HG03095 (cell line): ENCODE data around the gene LIPE.

Experiments
- ATAC-seq: cut with Tn5 transposase; IDR thresholded peaks from one replicate; pipeline ENCODE4 v1.9.1; 2021; ENCODE audit warnings: moderate library complexity; ENCODE audit not compliant: unreplicated experiment

The LIPE gene

GRCh38 chr19:42388851-42389489, 38.2 kb downstream of the LIPE start:
- no peak for ATAC-seq

DNA sequence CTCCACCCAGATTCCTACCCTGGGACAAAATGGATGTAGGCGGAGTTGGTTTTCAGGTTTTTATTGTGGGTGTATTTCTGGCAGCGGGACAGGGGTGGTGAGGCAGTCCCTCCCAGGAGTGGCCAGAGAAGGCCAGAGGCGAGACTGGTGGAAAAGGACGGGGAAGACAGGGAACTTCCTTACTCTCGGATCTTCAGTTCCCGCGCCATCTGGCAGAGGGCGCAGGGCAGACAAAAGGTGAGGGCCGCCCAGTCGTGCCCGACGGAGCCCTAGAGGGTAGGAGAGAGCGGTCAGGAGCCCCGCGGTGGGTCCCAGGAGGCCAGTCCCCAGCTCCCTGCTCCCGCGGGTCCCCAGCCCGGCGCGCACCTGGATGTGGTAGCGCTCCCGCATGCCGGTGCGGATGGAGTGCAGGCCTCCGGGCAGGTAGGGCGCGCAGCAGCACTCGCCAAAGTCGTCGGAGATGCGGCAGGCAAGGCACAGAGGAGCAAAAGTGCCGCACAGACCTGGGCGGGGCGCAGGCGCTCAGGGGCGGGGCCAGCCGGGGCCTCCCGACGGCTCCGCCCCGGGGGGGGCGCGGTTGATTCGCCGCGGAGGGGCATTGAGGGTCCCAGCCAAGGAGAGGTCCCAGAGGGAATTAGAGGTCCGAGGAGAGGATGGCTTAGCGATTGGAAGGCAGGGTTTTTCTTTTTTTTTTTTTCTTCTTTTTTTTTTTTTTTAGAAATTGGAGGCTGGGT, 40.0 kb downstream of the LIPE start:
- no peak for ATAC-seq

DNA sequence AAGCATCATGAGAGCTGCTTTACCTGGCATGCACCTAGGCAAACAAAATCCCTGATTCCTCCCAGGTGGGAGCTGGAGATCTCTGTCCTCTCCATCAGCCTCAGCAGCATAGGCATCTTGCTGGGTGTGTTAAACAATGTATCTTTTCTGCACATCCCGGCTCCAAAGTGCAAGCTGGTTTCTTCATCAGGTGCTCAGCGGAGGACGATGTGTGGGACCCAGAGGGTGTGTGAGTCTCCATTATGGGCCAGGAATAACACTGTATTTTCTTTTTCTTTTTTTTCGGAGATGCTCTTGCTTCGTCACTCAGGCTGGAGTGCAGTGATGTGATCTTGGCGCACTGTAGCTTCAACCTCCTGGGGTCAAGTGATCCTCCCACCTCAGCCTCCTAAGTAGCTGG, 47.0 kb downstream of the LIPE start:
- ATAC-seq = no peak

DNA sequence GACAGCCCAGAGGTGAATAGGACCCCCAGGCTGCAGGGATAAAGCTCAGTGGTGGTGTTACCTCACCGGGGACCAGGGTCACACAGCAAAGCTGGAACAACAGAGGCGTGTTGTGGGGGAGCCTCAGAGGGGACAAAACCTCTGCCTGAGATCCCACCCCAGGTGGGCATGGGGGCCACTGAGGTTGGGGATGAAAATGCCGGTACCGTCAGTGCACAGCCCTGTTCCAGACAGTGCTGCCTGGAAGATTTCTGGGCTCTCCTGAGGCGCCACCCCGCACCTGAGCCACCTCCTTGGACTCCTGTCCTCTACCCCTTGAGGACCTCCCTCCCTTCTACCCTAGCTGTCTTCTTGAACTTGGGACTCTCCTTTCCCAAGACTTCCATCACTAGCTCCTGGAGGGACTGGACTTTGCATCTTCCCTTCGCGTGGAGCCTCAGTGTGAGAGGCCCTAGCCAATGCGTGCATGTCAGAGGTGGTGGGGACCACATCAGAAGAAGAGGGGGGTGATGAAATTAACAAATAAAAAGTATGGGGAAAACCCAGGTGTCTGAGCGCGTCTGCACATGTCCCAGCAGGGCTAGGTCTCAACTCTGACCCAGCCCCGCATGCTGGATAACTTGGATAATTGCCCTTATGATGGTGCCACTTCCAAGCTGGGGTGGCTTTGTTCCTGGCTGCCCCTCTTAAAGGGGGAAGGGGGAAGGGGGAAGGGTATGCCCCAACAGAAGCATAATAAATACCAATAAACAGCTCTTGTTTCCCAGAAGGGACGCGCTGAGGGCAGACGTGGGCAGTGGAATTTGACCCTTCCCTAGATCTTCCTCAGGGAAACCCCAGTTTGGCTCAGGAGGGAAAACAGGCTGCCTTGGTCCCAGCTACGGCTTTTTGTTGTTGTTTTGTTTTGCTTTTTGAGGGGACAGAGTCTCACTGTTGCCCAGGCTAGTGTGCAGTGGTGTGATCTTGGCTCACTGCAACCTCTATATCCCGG, 48.7 kb downstream of the LIPE start:
- no peak for ATAC-seq

- ATAC-seq = no peak
Observed at GRCh38 chr19:42376177-42376555, 51.0 kb downstream of the LIPE start.

- no peak for ATAC-seq
Observed at GRCh38 chr19:42375415-42376176, 51.6 kb downstream of the LIPE start.

GRCh38 chr19:42374826-42375376, 52.3 kb downstream of the LIPE start:
- no peak for ATAC-seq

- no peak for ATAC-seq
Observed at GRCh38 chr19:42370626-42371175, 56.5 kb downstream of the LIPE start.

DNA sequence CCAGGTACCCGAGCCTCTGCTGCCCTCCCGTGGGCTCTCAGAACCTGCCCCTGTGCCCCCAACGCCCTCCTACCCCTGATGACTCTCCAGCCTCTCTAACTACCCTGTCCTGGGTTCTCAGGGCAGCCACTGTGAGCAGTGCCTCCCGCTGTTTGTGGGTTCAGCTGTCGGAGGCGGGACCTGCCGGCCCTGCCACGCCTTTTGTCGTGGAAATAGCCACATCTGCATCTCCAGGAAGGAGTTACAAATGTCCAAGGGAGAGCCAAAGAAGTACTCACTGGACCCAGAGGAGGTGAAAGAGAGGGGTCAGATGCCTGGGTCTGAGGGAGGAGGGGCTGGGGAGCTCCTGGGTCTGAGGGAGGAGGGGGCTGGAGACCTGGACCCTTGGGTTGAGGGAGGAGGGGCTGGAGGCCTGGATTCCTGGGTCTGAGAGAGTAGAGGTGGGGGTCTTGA, 57.1 kb downstream of the LIPE start:
- no peak for ATAC-seq

DNA sequence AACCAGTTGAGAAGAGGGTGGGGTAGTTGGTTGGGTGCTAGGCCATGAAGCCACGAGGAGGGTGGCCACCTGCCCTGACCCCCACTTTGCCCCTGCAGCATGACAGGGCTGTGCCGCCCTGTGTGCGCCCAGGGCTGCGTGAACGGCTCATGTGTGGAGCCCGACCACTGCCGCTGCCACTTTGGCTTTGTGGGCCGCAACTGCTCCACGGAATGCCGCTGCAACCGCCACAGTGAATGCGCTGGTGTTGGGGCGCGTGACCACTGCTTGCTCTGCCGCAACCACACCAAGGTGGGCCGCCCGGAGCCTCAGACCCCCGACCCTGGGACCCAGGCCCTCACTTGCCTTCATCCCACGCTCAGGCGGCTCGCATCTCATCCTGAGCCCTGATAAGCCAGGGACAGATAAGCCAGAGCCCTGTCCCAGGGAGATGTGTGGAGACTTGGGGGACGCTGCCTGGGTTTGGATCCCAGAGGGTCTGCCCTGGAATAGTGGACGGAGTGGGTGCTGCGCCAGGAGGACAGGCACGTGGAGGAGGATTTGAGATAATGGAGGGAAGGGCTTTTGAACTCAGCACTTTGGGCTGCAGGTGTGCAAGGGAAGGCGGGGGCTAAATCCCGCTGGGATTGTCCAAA, 57.6 kb downstream of the LIPE start:
- ATAC-seq = no peak

DNA sequence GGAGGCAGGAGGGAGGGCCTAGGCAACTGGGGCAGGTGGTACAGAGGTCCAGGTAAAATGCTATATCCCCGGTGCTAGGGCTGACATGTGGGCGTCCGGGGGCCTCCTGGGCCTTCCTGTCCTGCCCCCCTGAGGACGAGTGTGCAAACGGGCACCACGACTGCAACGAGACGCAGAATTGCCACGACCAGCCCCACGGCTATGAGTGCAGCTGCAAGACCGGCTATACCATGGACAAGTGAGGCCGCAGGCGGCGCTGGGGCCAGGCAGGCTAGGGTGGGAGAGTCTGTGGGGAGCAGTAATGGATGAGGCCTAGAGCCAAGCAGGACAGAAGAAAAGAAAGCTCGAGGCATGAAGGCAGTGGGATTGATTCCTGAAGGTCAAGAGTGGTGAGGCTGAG, 58.4 kb downstream of the LIPE start:
- no peak for ATAC-seq

DNA sequence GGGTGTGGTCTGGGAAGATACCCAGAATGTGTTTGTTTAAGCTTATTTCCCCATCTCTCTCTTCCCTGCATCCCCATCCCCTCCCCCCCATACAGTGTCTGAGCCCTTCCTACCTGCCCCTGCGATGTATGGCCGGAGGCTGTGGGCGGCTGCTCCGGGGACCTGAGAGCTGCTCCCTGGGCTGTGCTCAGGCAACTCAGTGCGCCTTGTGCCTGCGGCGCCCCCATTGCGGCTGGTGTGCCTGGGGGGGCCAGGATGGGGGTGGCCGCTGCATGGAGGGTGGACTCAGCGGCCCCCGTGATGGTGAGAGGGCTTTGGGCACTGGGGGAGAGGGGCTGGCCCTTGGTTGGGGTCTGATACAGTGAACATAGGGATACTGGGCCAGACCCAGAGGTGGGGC, 58.8 kb downstream of the LIPE start:
- ATAC-seq = no peak

DNA sequence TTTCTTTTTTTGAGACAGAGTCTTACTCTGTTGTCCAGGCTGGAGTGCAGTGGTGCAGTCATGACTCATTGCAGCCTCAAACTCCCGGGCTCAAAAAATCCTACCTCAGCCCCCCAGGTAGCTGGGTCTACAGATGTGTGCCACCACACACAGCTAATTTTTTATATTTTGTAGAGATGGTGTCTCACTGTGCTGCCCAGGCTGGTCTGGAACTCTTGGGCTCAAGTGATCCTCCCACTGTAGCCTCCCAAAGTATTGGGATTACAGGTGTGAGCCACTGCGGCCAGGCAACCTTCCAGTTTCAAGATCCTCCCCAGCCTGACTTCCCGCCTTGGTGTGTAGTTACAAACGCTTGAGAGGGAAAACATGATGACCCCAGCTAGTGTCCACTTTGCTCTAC, 59.3 kb downstream of the LIPE start:
- no peak for ATAC-seq

GRCh38 chr19:42366673-42367072, 60.5 kb downstream of the LIPE start:
- no peak for ATAC-seq

GRCh38 chr19:42363614-42364346, 63.4 kb downstream of the LIPE start:
- ATAC-seq = no peak

GRCh38 chr19:42362891-42363440, 64.2 kb downstream of the LIPE start:
- ATAC-seq = no peak

DNA sequence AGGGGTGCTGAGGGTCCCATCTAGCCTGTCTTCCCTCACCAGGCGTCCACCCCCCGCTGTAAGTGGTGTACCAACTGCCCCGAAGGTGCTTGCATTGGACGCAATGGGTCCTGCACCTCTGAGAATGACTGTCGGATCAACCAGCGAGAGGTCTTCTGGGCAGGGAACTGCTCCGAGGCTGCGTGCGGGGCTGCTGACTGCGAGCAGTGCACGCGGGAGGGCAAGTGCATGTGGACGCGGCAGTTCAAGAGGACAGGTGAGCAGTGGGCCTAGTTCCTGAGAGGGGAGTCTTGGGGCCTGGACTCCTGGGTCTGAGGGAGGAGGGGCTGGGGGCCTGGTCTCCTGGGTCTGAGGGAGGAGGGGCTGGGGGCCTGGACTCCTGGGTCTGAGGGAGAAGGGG, 64.8 kb downstream of the LIPE start:
- no peak for ATAC-seq

DNA sequence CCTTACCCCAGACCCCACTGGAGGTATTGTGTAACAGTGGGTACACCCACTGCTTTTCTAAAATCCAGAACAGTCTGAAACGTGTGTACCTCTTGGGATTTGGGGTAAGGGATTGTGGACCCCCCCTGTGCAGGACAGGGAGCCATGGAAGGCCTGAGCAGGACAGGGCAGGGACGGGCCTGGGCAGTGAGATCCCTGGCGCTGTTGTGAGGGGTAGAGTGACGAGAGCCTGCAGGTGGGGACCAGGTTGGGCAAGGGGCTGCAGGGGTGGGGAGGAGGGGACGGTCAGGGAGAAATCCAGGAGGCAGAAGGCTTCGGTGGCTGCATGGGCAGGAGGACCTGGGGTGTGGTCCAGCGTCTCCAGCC, 65.7 kb downstream of the LIPE start:
- ATAC-seq = no peak
